Measurements from ENCODE around the gene GPBAR1. TPM values are rescaled to one million over a fixed set of nuclear protein-coding genes. Genes with fewer than 3 reads are reported as not detected.

The GPBAR1 gene
- total and polyA plus RNA-seq, 2 donors (not counting 1 experiment from before 2014, with no cell fraction given), result 0.66 to 0.81 TPM

DNA sequence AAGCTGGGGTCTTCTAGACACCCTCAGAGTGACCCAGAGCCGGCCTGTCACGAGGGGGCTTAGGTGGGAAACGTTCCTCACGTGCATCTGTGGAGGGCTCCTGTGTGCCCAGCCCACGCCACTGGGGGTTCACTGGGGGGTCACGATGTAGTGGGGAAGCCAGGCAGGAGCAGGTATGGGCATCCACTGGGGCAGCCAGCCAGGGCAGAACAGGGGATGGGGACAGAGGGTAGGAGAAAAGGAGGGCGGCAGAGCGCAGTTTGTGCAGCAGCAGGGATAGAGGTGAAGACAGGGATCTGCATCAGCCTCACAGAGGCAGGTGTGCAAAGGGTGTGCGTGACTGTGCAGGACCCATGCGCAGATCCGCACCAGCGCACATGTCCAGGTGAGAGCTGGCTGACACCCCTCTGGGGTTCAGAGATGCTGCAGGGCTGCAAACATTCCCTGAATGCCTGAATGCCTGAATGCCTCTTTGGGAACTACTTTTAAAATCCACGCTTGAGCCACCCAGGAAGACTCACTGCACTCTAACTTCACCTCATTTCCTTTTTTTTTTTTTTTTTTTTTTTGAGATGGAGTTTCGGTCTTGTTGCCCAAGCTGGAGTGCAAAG is 19.6 kb downstream of the GPBAR1 start:
- no peaks in the 10 kb centered on the region for H3K27me3 ChIP-seq (replicated peaks in 1 of 4; ENCODE audit: control extremely low read depth in 1 of 4, control insufficient read depth in 3 of 4, insufficient read depth in 4 of 4, low read length in 3 of 4)
- no peak overlapping the region for H2AFZ ChIP-seq (ENCODE audit: insufficient read depth, low read depth, low read length, poor library complexity, severe bottlenecking)
- peak overlapping the region; percentile 56 for H3K27ac Mint-ChIP-seq
- intact Hi-C loops (cut with micrococcal nuclease), result no loop called here
- H3K9me3 Mint-ChIP-seq (ENCODE audit: insufficient read depth), result no peaks in the 10 kb centered on the region
- no peaks in the 10 kb centered on the region for H3K9me3 ChIP-seq (ENCODE audit: control extremely low read depth in 1 of 3, control insufficient read depth in 2 of 3, insufficient read depth in 1 of 3, low read length in 2 of 3)
- H3K4me1 ChIP-seq (ENCODE audit: control insufficient read depth in 2 of 2, insufficient read depth in 2 of 2, low read length in 2 of 2), result peaks cover 23 to 35% of the 10 kb centered on the region in 2 donors
- no peak overlapping the region for H3K27ac ChIP-seq (ENCODE audit: low read length in 2 of 2)
- H3K27me3 Mint-ChIP-seq, result no peaks in the 10 kb centered on the region
- H3K4me1 Mint-ChIP-seq, result peaks cover 39% of the 10 kb centered on the region
- peaks cover 67% of the 10 kb centered on the region for H3K79me2 ChIP-seq (ENCODE audit: control insufficient read depth, insufficient read depth, low read length)
- TF ChIP-seq, protein P1, sequence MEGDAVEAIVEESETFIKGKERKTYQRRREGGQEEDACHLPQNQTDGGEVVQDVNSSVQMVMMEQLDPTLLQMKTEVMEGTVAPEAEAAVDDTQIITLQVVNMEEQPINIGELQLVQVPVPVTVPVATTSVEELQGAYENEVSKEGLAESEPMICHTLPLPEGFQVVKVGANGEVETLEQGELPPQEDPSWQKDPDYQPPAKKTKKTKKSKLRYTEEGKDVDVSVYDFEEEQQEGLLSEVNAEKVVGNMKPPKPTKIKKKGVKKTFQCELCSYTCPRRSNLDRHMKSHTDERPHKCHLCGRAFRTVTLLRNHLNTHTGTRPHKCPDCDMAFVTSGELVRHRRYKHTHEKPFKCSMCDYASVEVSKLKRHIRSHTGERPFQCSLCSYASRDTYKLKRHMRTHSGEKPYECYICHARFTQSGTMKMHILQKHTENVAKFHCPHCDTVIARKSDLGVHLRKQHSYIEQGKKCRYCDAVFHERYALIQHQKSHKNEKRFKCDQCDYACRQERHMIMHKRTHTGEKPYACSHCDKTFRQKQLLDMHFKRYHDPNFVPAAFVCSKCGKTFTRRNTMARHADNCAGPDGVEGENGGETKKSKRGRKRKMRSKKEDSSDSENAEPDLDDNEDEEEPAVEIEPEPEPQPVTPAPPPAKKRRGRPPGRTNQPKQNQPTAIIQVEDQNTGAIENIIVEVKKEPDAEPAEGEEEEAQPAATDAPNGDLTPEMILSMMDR (IDR thresholded peaks at IDR 0.05), result no peak
- TF ChIP-seq EZH2 (IDR thresholded peaks at IDR 0.05; ENCODE audit: borderline replicate concordance, insufficient read depth, low read depth, low read length, poor library complexity, severe bottlenecking), result no peak
- no peak overlapping the region for H3K9ac ChIP-seq (ENCODE audit: low read length)
- DNase-seq (no peak), ATAC-seq (ENCODE audit: low read depth) (no peak)
- no peak overlapping the region for H3K4me3 Mint-ChIP-seq
- POLR2A ChIA-PET, result no interaction called here
- peaks cover 3 to 89% of the 10 kb centered on the region in 2 experiments for H3K36me3 ChIP-seq (replicated peaks in 1 of 2; ENCODE audit: control extremely low read depth in 1 of 2, control insufficient read depth in 1 of 2, extremely low read depth in 1 of 2, insufficient read depth in 2 of 2, low read length in 1 of 2)
- peaks cover 58% of the 10 kb centered on the region for H4K20me1 ChIP-seq (ENCODE audit: control insufficient read depth, insufficient read depth, low read length, poor library complexity, severe bottlenecking)
- 97% methylated on average over 12 of the region's 14 CpGs for WGBS (ENCODE audit: insufficient coverage)
- CTCF ChIA-PET, result interaction anchor here (0.6 to 0.8 kb wide), 3 partner anchors 12 to 1085 kb away, joined by 3 to 6 read pairs (median 3); partner anchors contain the start of gene TMBIM1
- no peak overlapping the region for H3K4me3 ChIP-seq (ENCODE audit: control extremely low read depth in 1 of 5, extremely low read depth in 1 of 5, insufficient read depth in 1 of 5, low read depth in 2 of 5, low read length in 4 of 5)
- H3K4me2 ChIP-seq (replicated peaks; ENCODE audit: low read depth, low read length, poor library complexity, severe bottlenecking), result no peak overlapping the region

DNA sequence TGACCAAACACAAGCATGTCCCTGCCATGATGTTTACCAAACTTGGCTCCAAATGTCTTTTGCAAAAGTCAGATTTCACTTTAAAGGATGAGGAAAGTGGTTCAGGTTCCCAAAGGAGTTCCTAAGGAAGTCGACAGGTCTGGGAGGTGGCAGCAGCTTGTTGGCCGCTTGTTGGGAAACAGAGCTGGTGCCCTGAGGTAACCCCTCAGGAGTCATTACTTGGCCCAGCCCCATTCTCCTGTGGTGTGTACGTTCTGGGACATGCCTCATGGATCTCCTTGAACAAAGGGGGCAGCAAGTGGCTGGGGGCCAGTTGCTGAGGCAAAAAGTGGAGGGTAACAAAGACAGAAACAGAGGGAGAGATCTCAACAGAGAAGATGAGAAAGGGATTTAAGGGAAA is 20.6 kb downstream of the GPBAR1 start:
- peaks cover 0 to 79% of the 10 kb centered on the region in 2 experiments for H3K36me3 ChIP-seq (replicated peaks in 1 of 2; ENCODE audit: control extremely low read depth in 1 of 2, control insufficient read depth in 1 of 2, extremely low read depth in 1 of 2, insufficient read depth in 2 of 2, low read length in 1 of 2)
- peak overlapping the region in 1 of 2 donors; percentile 17 for H3K27ac ChIP-seq (ENCODE audit: low read length in 2 of 2)
- Mint-ChIP-seq H3K4me1 (peaks cover 48% of the 10 kb centered on the region), H3K27me3 (no peaks in the 10 kb centered on the region), H3K4me3 (no peak overlapping the region), H3K9me3 (ENCODE audit: insufficient read depth) (no peaks in the 10 kb centered on the region), H3K27ac (peak overlapping the region; percentile 63)
- H3K27me3 ChIP-seq (replicated peaks in 1 of 4; ENCODE audit: control extremely low read depth in 1 of 4, control insufficient read depth in 3 of 4, insufficient read depth in 4 of 4, low read length in 3 of 4), result no peaks in the 10 kb centered on the region
- no peak overlapping the region for H2AFZ ChIP-seq (ENCODE audit: insufficient read depth, low read depth, low read length, poor library complexity, severe bottlenecking)
- ChIA-PET POLR2A (no interaction called here), CTCF (interaction anchor here (15.5 kb wide), 1 partner anchor 8 kb away, joined by 331 read pairs; the partner anchor contains the start of genes AAMP and PNKD)
- WGBS (ENCODE audit: insufficient coverage), result 97% methylated on average over 3 of the region's 3 CpGs
- no peak overlapping the region for H3K4me3 ChIP-seq (ENCODE audit: control extremely low read depth in 1 of 5, extremely low read depth in 1 of 5, insufficient read depth in 1 of 5, low read depth in 2 of 5, low read length in 4 of 5)
- peaks cover 58% of the 10 kb centered on the region for H4K20me1 ChIP-seq (ENCODE audit: control insufficient read depth, insufficient read depth, low read length, poor library complexity, severe bottlenecking)
- no peaks in the 10 kb centered on the region for H3K9me3 ChIP-seq (ENCODE audit: control extremely low read depth in 1 of 3, control insufficient read depth in 2 of 3, insufficient read depth in 1 of 3, low read length in 2 of 3)
- TF ChIP-seq, protein P1 (IDR thresholded peaks at IDR 0.05), result no peak
- no peak for TF ChIP-seq EZH2 (IDR thresholded peaks at IDR 0.05; ENCODE audit: borderline replicate concordance, insufficient read depth, low read depth, low read length, poor library complexity, severe bottlenecking)
- peaks cover 78% of the 10 kb centered on the region for H3K79me2 ChIP-seq (ENCODE audit: control insufficient read depth, insufficient read depth, low read length)
- ATAC-seq (ENCODE audit: low read depth) (no peak), DNase-seq (no peak)
- H3K9ac ChIP-seq (ENCODE audit: low read length), result no peak overlapping the region
- no peak overlapping the region for H3K4me2 ChIP-seq (replicated peaks; ENCODE audit: low read depth, low read length, poor library complexity, severe bottlenecking)
- intact Hi-C loops (cut with micrococcal nuclease), result no loop called here
- peaks cover 34 to 45% of the 10 kb centered on the region in 2 donors for H3K4me1 ChIP-seq (ENCODE audit: control insufficient read depth in 2 of 2, insufficient read depth in 2 of 2, low read length in 2 of 2)
